Fibroblast of skin of right quadriceps (primary cell): ENCODE measurements around the gene SLC31A2.
A peak's percentile ranks its signal among the peaks of the same experiment; 100 is the strongest.

ENCODE experiments used
- DNase-seq: peaks from one replicate; pipeline ENCODE4 v3.0.0-alpha.2; 2013

Gene SLC31A2

GRCh38 chr9:113187929-113188595, 37.3 kb downstream of the SLC31A2 start:
- peak; percentile 80 for DNase-seq

DNA sequence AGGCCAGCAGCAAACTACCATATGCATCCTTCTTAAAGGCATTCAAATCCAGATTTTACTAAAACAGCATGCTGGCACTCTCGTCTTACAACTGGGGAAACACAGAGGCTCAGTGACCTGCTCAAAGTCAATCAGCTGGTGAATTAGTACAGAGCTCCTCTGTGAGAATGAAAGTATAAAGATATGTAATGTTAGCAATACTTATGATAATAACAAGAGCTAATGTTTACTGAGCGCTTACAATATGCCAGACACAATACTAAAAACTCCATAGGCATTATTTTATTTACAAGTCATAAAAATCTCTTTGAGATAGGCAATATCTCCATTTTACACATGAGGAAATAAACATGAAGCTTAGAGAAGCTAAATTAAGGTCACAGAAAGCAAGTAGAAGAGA, 41.6 kb downstream of the SLC31A2 start:
- DNase-seq: no peak

GRCh38 chr9:113199683-113200329, 49.0 kb downstream of the SLC31A2 start:
- no peak for DNase-seq

DNA sequence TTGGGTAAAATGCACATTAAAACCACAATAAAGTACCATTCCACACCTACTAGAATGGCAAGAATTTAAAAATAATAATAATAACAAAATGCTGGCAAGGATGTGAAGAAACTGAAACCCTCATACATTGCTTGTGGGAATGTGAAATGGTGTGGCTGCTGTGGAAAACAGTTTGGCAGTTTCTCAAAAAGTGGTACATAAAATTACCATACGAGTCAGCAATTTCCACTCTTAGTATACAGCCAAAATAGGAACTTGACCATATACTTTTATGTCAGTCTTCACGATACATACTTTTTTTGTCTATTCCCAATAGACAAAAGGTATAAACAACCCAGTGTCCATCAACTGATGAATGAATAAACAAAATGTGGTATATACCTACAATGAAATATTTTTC, 54.6 kb downstream of the SLC31A2 start:
- no peak for DNase-seq

DNA sequence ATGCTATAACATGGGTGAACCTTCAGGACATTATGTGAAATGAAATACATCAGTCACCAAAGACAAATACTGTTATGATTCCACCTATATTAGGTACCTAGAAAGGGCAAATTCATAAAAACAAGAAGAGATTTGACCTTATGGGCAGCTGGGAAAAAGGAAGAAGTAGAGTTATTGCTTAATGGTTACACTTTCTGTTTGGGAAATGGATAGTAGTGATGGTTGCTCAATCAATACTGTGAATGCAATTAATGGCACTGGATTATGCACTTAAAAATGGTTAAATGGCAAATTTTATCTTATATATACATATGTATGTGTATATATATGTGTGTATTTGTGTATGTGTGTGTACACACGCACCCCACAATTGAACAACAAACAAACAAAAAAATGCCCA, 55.1 kb downstream of the SLC31A2 start:
- DNase-seq: no peak

DNA sequence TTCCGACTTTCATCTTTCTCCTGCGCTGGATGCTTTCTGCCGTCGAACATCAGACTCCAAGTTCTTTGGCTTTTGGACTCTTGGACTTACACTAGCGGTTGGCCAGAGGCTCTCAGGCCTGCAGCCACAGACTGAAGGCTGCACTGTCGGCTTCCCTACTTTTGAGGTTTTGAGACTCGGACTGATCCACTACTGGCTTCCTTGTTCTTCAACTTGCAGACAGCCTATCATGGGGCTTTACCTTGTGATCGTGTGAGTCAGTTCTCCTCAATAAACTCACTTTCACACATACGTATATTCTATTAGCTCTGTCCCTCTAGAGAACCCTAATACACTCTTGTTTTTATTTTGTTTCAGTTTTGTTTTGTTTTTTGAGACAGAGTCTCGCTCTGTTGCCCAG, 60.0 kb downstream of the SLC31A2 start:
- DNase-seq: no peak
